RWPE1 (cell line): Measurements from ENCODE around the gene ZDHHC22.

Experiments used
- CTCF ChIA-PET: fragments of 350-600 bp; sonication (Branson Sonifier 250); formaldehyde crosslinking; extraction: SDS; loops from one replicate; lab custom pipeline; 2021; lab: Yijun Ruan, JAX
- POLR2A ChIA-PET: fragments of 400-600 bp; formaldehyde crosslinking; extraction: SDS; loops from one replicate; lab custom pipeline; 2020; ENCODE audit warnings: antibody characterized with exemption; ENCODE audit not compliant: low non-redundant PET; lab: Yijun Ruan, JAX
- DNase-seq: peaks from one replicate; pipeline ENCODE4 v3.0.0; 2012; ENCODE audit warnings: low spot score
- H3K27ac ChIP-seq: fragments of 450-650 bp; 2 replicates; pipeline ENCODE4 v1.5.1; 2017
- CTCF ChIP-seq: fragments of 450-650 bp; conservative IDR thresholded peaks from 2 replicates; pipeline ENCODE4 v1.5.1; 2017; ENCODE audit warnings: low read depth, mild to moderate bottlenecking

Gene ZDHHC22

GRCh38 chr14:77097700-77098528, 43.7 kb downstream of the ZDHHC22 start, which contains the start of gene CIPC:
Gene CIPC, plus strand, starts transcription at chr14:77098258. Its CDS starts 7,451 bp downstream, at chr14:77105709.
- ChIA-PET CTCF (interaction anchor here (0.6 to 2.5 kb wide), 4 partner anchors 27 to 225 kb away, joined by 3 to 10 read pairs (median 6); no protein-coding TSS in a partner anchor), POLR2A (no interaction called here)
- DNase-seq, result peak; percentile 98
- TF ChIP-seq CTCF, result no peak
- peak within 1 kb of the TSS; percentile 93 for H3K27ac ChIP-seq

- ChIA-PET POLR2A (interaction anchor here (0.6 kb wide), 1 partner anchor 60 kb away, joined by 3 read pairs; no protein-coding TSS in a partner anchor), CTCF (interaction anchor here (0.6 to 2.5 kb wide), 5 partner anchors 26 to 224 kb away, joined by 3 to 10 read pairs (median 4); no protein-coding TSS in a partner anchor)
- DNase-seq, result no peak
- TF ChIP-seq CTCF, result no peak
- peak overlapping the region; percentile 93 for H3K27ac ChIP-seq
Measured at GRCh38 chr14:77097006-77097699, 44.4 kb downstream of the ZDHHC22 start.

GRCh38 chr14:77094672-77095284, 46.8 kb downstream of the ZDHHC22 start:
- DNase-seq, result peak; percentile 58
- CTCF ChIA-PET, result interaction anchor here (0.6 to 1.6 kb wide), 8 partner anchors 9 to 235 kb away, joined by 3 to 14 read pairs (median 4); no protein-coding TSS in a partner anchor
- POLR2A ChIA-PET, result no interaction called here
- no peak overlapping the region for H3K27ac ChIP-seq
- TF ChIP-seq CTCF, result peak; percentile 82

GRCh38 chr14:77092676-77093075, 48.9 kb downstream of the ZDHHC22 start:
- H3K27ac ChIP-seq, result no peak overlapping the region
- DNase-seq, result no peak
- ChIA-PET CTCF (interaction anchor here (0.9 kb wide), 1 partner anchor 217 kb away, joined by 3 read pairs; no protein-coding TSS in a partner anchor), POLR2A (no interaction called here)
- no peak for TF ChIP-seq CTCF

- ChIA-PET POLR2A (no interaction called here), CTCF (interaction anchor here (1.3 to 1.4 kb wide), 3 partner anchors 21 to 219 kb away, joined by 5 to 9 read pairs (median 6); no protein-coding TSS in a partner anchor)
- no peak for DNase-seq
- no peak overlapping the region for H3K27ac ChIP-seq
- TF ChIP-seq CTCF, result no peak
Measured at GRCh38 chr14:77091518-77091917, 50.1 kb downstream of the ZDHHC22 start.
